ENCODE results near the gene LEMD3.

GRCh38 chr12:65259501-65259900, 90.1 kb downstream of the LEMD3 start:
- TF ChIP-seq CTCF (conservative IDR thresholded peaks at IDR 0.05 in 1 of 2, IDR thresholded peaks at IDR 0.05 in 1 of 2; ENCODE audit: low read depth in 1 of 2, low read length in 2 of 2) (no peak), EZH2 (IDR thresholded peaks at IDR 0.05; ENCODE audit: low read length, missing control alignments) (no peak)

All from fibroblast of lung (primary cell).